ENCODE measurements around the gene MAD1L1. TPM values are rescaled to one million over a fixed set of nuclear protein-coding genes. Genes with fewer than 3 reads are reported as not detected.
A peak's percentile ranks its signal among the peaks of the same experiment; 100 is the strongest.

MAD1L1 gene
- total RNA-seq, 1 donor from 2014 or later, result 53.8 TPM

DNA sequence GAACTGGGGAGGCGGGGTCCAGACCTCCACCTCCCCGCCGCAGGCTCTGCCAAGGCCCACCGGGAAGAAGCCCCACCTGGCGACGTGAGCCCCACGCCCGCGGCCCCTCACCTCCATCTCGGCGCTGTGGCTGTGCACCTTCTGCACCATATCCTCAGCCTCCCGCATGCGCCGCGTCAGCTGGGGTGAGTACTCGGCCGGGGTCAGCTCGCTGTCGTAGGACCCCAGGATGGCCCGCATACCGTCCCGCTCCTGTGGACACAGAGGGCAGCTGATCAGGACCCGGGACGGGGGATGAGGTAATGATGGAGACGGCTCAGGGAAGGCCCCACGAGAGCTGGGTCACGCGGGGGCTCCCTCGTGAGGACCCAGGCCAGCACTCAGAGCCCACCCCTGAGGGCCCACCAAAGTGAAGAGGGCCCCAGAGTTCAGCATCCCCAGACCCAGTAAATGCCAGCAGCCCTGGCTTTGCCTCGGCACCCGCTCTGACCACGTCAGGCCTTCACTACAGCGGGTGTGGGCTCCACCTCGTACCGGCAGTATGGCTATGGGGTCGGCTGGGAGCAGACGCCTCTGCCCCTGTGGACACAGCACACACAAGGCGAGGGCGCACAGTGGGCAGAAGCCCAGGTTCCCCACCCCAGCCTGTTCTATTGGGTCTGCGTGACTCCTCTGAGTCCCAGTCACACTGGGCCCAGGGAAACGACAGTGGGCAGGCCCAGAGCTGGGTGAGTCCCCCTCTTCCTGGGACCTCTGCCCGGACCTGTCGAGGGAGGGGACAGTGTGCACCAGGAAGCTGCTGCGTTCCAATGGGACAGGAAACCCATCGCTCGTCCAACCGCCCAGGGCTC is 218.1 kb downstream of the MAD1L1 start:
- no peak for DNase-seq (ENCODE audit: low read depth, low spot score)
- Mint-ChIP-seq H3K36me3 (ENCODE audit: low read depth) (no peaks in the 10 kb centered on the region), H3K9me3 (no peaks in the 10 kb centered on the region), H3K27ac (ENCODE audit: unreplicated experiment) (no peak overlapping the region), H3K4me3 (no peak overlapping the region), H3K4me1 (peaks cover 6% of the 10 kb centered on the region), H3K27me3 (ENCODE audit: low read depth) (no peaks in the 10 kb centered on the region)
- TF ChIP-seq CTCF (conservative IDR thresholded peaks at IDR 0.05), result no peak

DNA sequence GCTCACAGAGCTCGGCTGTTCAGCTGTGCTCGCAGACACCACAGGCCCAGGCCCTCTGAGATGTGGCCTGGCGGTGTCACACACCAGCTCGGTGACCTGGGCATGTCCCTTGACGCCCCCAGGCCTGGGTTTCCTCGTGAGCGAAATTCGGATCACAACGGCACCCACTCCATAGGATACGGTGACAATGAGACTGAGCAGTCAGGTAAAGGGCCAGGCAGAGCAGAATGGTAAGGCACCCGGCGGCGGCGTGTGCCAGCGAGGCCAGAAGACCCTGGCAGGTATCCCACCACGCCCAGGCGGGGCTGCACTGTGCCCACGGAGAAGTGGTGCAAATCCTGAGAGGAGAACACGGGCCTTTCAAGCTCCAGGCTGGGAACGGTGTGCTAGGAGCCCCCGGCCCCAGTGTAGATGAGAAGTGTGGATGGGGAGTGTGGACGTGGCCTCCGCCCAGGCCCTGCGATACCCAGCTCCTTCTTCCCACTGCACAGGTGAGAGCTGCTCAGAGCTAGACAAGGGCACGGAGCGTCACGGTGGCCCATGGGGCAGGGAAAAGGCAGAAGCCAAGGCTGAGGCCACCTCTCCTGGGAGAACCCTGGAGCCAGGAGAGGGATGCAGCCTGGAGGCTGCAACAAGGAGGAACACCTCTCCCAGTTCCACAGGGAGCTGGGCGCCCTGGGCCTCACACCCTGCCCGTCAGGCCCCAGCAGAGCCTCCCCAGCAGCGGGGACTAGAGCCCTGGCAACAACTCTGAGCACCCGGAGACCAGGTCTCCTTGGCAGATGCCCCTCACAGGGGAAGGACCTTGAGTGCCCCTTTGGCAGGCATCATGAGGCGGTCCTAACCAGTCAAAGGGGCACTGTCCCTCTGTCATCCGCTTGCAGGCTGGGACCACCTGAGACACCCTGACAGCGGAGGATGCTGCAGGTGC is 219.1 kb downstream of the MAD1L1 start:
- no peaks in the 10 kb centered on the region for H3K27me3 Mint-ChIP-seq (ENCODE audit: low read depth)
- no peaks in the 10 kb centered on the region for H3K36me3 Mint-ChIP-seq (ENCODE audit: low read depth)
- no peak overlapping the region for H3K4me3 Mint-ChIP-seq
- H3K4me1 Mint-ChIP-seq, result peaks cover under 1% of the 10 kb centered on the region
- no peak for TF ChIP-seq CTCF (conservative IDR thresholded peaks at IDR 0.05)
- H3K9me3 Mint-ChIP-seq, result no peaks in the 10 kb centered on the region
- DNase-seq (ENCODE audit: low read depth, low spot score), result no peak
- no peak overlapping the region for H3K27ac Mint-ChIP-seq (ENCODE audit: unreplicated experiment)

DNA sequence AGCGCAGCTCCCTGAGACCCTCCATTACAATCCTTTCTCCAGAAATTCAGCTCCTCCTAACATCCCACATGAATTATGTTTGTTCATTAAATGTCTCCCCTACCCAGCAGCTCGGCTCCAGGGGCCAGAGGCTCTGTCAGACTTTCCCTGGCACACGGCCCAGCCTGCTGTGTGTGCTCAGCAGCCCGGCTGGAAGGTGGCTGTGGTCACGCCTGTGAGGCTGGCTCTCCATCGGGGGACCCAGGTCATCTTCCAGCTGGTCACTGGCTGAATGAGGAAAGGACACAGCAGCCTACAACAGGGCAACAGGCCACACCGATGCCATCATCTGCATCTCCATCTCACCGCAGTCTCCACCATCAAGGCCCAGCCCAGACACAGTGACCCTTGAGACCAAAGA is 219.8 kb downstream of the MAD1L1 start:
- TF ChIP-seq CTCF (conservative IDR thresholded peaks at IDR 0.05), result no peak
- Mint-ChIP-seq H3K27me3 (ENCODE audit: low read depth) (no peaks in the 10 kb centered on the region), H3K36me3 (ENCODE audit: low read depth) (no peaks in the 10 kb centered on the region), H3K27ac (ENCODE audit: unreplicated experiment) (no peak overlapping the region), H3K4me1 (no peaks in the 10 kb centered on the region), H3K4me3 (no peak overlapping the region), H3K9me3 (no peaks in the 10 kb centered on the region)
- DNase-seq (ENCODE audit: low read depth, low spot score), result no peak

DNA sequence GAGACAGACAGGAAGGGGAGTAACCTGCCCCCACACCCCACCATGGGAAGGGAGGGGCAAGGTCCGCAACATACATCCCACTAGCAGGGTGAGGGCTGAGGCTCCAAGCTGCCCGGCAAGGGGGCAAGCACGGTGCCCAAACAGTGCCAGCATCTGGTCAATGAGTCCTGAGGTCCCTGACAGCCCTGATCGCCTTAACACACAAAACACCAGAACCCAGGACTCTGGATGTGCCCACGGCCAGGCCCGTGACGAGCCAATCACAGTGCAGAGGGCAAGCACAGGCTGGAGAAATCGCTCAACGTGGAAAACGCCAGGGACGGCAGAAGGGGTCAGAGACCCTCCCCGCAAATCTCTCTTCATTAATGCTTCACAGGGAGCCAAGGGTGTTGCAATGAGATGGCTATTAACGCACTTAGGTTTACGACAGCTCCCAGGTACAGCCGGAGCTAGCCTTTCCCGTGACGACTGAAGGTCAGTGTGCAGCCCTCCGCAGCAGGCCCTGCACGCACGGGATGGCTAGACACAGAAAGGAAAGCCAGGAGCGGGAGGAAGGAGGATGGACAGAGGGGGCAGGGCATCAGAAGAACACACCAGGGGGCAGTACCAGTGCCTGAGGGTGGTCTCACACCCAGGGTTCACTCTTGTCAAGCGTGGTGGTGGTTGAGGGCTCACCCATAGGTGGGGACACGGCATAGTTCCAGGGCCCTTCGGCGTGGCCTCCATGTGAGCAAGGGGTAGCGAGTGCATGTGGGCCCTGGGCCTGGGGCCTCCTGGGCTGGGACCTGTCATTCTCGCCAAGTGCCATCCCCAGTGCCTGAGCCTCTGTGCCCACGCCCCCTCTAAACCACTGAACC is 220.5 kb downstream of the MAD1L1 start:
- Mint-ChIP-seq H3K27me3 (ENCODE audit: low read depth) (no peaks in the 10 kb centered on the region), H3K9me3 (no peaks in the 10 kb centered on the region), H3K4me3 (no peak overlapping the region), H3K4me1 (no peaks in the 10 kb centered on the region), H3K36me3 (ENCODE audit: low read depth) (no peaks in the 10 kb centered on the region), H3K27ac (ENCODE audit: unreplicated experiment) (peak overlapping the region; percentile 95)
- no peak for DNase-seq (ENCODE audit: low read depth, low spot score)
- no peak for TF ChIP-seq CTCF (conservative IDR thresholded peaks at IDR 0.05)

All from neural crest cell (in vitro differentiated cells).